ENCODE data around the gene CCDC24.

The CCDC24 gene

GRCh38 chr1:43973981-43974442 lies 17.4 kb upstream of the CCDC24 start:
- no peak for DNase-seq (ENCODE audit: low spot score)
- H3K4me1 ChIP-seq (ENCODE audit: control insufficient read depth in 2 of 2, insufficient read depth in 1 of 2, low read depth in 1 of 2, low read length in 2 of 2), result peaks cover 14 to 25% of the 10 kb centered on the region in 2 donors
- peaks cover 20% of the 10 kb centered on the region for H3K79me1 ChIP-seq (ENCODE audit: low read depth, low read length)
- no peak overlapping the region for H3K9ac ChIP-seq (ENCODE audit: low read depth, low read length, poor library complexity)
- H3K9me3 ChIP-seq (replicated peaks in 1 of 2; ENCODE audit: control insufficient read depth in 2 of 2, insufficient read depth in 1 of 2, low read depth in 1 of 2, low read length in 2 of 2), result no peaks in the 10 kb centered on the region
- WGBS, 2 donors (ENCODE audit: extremely low coverage in 2 of 2, insufficient read length in 2 of 2, insufficient replicate concordance in 1 of 2), result no CpG with 5 or more reads among the region's 9 CpGs
- peaks cover 21 to 48% of the 10 kb centered on the region in 2 donors for H3K36me3 ChIP-seq (replicated peaks in 1 of 2; ENCODE audit: control insufficient read depth in 2 of 2, insufficient read depth in 2 of 2, low read length in 2 of 2)
- peak overlapping the region; percentile 79 for H2BK5ac ChIP-seq (ENCODE audit: low read length)
- H4K91ac ChIP-seq (ENCODE audit: low read depth, low read length, poor library complexity), result no peak overlapping the region
- no peak overlapping the region for H2BK12ac ChIP-seq (ENCODE audit: low read length)
- H2AK5ac ChIP-seq (ENCODE audit: low read depth, low read length), result no peak overlapping the region
- no peak overlapping the region for H3K4ac ChIP-seq (ENCODE audit: low read length)
- no peak overlapping the region for H3K27ac ChIP-seq (replicated peaks; ENCODE audit: low read length)
- H3K27me3 ChIP-seq (ENCODE audit: control insufficient read depth in 3 of 3, insufficient read depth in 3 of 3, low read depth in 1 of 3, low read length in 3 of 3), result no peaks in the 10 kb centered on the region
- no peak overlapping the region for H3K14ac ChIP-seq (ENCODE audit: low read length)
- no peak overlapping the region for H2BK120ac ChIP-seq (ENCODE audit: low read depth, low read length)
- H2AFZ ChIP-seq (ENCODE audit: low read length), result peak overlapping the region; percentile 97
- H3K18ac ChIP-seq (ENCODE audit: low read length), result no peak overlapping the region
- peak overlapping the region; percentile 87 for H2BK15ac ChIP-seq (ENCODE audit: low read length)
- peak overlapping the region; percentile 90 to 98 for H3K4me3 ChIP-seq (ENCODE audit: low read length in 2 of 2)
- peak overlapping the region; percentile 98 for H3K23ac ChIP-seq (ENCODE audit: low read depth, low read length, poor library complexity)
- H4K8ac ChIP-seq (ENCODE audit: low read depth, low read length), result no peak overlapping the region
- H3K4me2 ChIP-seq (ENCODE audit: insufficient read depth, low read length, poor library complexity, severe bottlenecking), result peak overlapping the region; percentile 82

- peak within 1 kb of the TSS; percentile 97 for H3K9ac ChIP-seq (ENCODE audit: low read depth, low read length, poor library complexity)
- H2AK5ac ChIP-seq (ENCODE audit: low read depth, low read length), result no peak within 1 kb of the TSS
- no peak within 1 kb of the TSS for H3K4ac ChIP-seq (ENCODE audit: low read length)
- peak within 1 kb of the TSS; percentile 90 to 98 for H3K4me3 ChIP-seq (ENCODE audit: low read length in 2 of 2)
- peaks cover 21 to 48% of the 10 kb centered on the region in 2 donors for H3K36me3 ChIP-seq (replicated peaks in 1 of 2; ENCODE audit: control insufficient read depth in 2 of 2, insufficient read depth in 2 of 2, low read length in 2 of 2)
- H3K27me3 ChIP-seq (ENCODE audit: control insufficient read depth in 3 of 3, insufficient read depth in 3 of 3, low read depth in 1 of 3, low read length in 3 of 3), result no peaks in the 10 kb centered on the region
- WGBS, 2 donors (ENCODE audit: extremely low coverage in 2 of 2, insufficient read length in 2 of 2, insufficient replicate concordance in 1 of 2), result no CpG with 5 or more reads among the region's 93 CpGs
- H3K18ac ChIP-seq (ENCODE audit: low read length), result peak within 1 kb of the TSS; percentile 98
- peak within 1 kb of the TSS; percentile 82 for H3K4me2 ChIP-seq (ENCODE audit: insufficient read depth, low read length, poor library complexity, severe bottlenecking)
- peak within 1 kb of the TSS; percentile 69 for H2BK12ac ChIP-seq (ENCODE audit: low read length)
- peaks cover 20% of the 10 kb centered on the region for H3K79me1 ChIP-seq (ENCODE audit: low read depth, low read length)
- peak within 1 kb of the TSS; percentile 6 for H3K27ac ChIP-seq (replicated peaks; ENCODE audit: low read length)
- H2BK5ac ChIP-seq (ENCODE audit: low read length), result peak within 1 kb of the TSS; percentile 79
- peak within 1 kb of the TSS; percentile 91 for H3K14ac ChIP-seq (ENCODE audit: low read length)
- H3K4me1 ChIP-seq (ENCODE audit: control insufficient read depth in 2 of 2, insufficient read depth in 1 of 2, low read depth in 1 of 2, low read length in 2 of 2), result peaks cover 14 to 25% of the 10 kb centered on the region in 2 donors
- DNase-seq (ENCODE audit: low spot score), result peak; percentile 89
- H4K91ac ChIP-seq (ENCODE audit: low read depth, low read length, poor library complexity), result no peak within 1 kb of the TSS
- H3K23ac ChIP-seq (ENCODE audit: low read depth, low read length, poor library complexity), result peak within 1 kb of the TSS; percentile 98
- H2BK15ac ChIP-seq (ENCODE audit: low read length), result peak within 1 kb of the TSS; percentile 87
- no peaks in the 10 kb centered on the region for H3K9me3 ChIP-seq (replicated peaks in 1 of 2; ENCODE audit: control insufficient read depth in 2 of 2, insufficient read depth in 1 of 2, low read depth in 1 of 2, low read length in 2 of 2)
- peak within 1 kb of the TSS; percentile 73 for H2BK120ac ChIP-seq (ENCODE audit: low read depth, low read length)
- H4K8ac ChIP-seq (ENCODE audit: low read depth, low read length), result peak within 1 kb of the TSS; percentile 67
- peak within 1 kb of the TSS; percentile 97 for H2AFZ ChIP-seq (ENCODE audit: low read length)
Measured at GRCh38 chr1:43974443-43975248, 16.8 kb upstream of the CCDC24 start, which contains the start of gene ATP6V0B. ATP6V0B (plus strand) TSS chr1:43974960; CDS start chr1:43975041, 81 bp downstream.

- no CpG with 5 or more reads among the region's 34 CpGs for whole genome bisulfite sequencing, 2 donors (ENCODE audit: extremely low coverage in 2 of 2, insufficient read length in 2 of 2, insufficient replicate concordance in 1 of 2)
- H3K23ac ChIP-seq (ENCODE audit: low read depth, low read length, poor library complexity), result peak overlapping the region; percentile 98
- H3K36me3 ChIP-seq (replicated peaks in 1 of 2; ENCODE audit: control insufficient read depth in 2 of 2, insufficient read depth in 2 of 2, low read length in 2 of 2), result peaks cover 24 to 49% of the 10 kb centered on the region in 2 donors
- peak overlapping the region; percentile 90 to 98 for H3K4me3 ChIP-seq (ENCODE audit: low read length in 2 of 2)
- H3K4me2 ChIP-seq (ENCODE audit: insufficient read depth, low read length, poor library complexity, severe bottlenecking), result peak overlapping the region; percentile 82
- H2BK15ac ChIP-seq (ENCODE audit: low read length), result no peak overlapping the region
- peak overlapping the region; percentile 97 for H2AFZ ChIP-seq (ENCODE audit: low read length)
- H2BK5ac ChIP-seq (ENCODE audit: low read length), result peak overlapping the region; percentile 79
- H3K4me1 ChIP-seq (ENCODE audit: control insufficient read depth in 2 of 2, insufficient read depth in 1 of 2, low read depth in 1 of 2, low read length in 2 of 2), result peaks cover 16 to 29% of the 10 kb centered on the region in 2 donors
- peak overlapping the region; percentile 48 for H2BK12ac ChIP-seq (ENCODE audit: low read length)
- no peak overlapping the region for H4K8ac ChIP-seq (ENCODE audit: low read depth, low read length)
- no peak overlapping the region for H3K4ac ChIP-seq (ENCODE audit: low read length)
- H3K27ac ChIP-seq (replicated peaks; ENCODE audit: low read length), result no peak overlapping the region
- H2AK5ac ChIP-seq (ENCODE audit: low read depth, low read length), result no peak overlapping the region
- H3K27me3 ChIP-seq (ENCODE audit: control insufficient read depth in 3 of 3, insufficient read depth in 3 of 3, low read depth in 1 of 3, low read length in 3 of 3), result no peaks in the 10 kb centered on the region
- H3K9ac ChIP-seq (ENCODE audit: low read depth, low read length, poor library complexity), result peak overlapping the region; percentile 97
- H4K91ac ChIP-seq (ENCODE audit: low read depth, low read length, poor library complexity), result no peak overlapping the region
- H2BK120ac ChIP-seq (ENCODE audit: low read depth, low read length), result peak overlapping the region; percentile 73
- peaks cover 26% of the 10 kb centered on the region for H3K79me1 ChIP-seq (ENCODE audit: low read depth, low read length)
- no peak overlapping the region for H3K14ac ChIP-seq (ENCODE audit: low read length)
- peak overlapping the region; percentile 35 for H3K18ac ChIP-seq (ENCODE audit: low read length)
- H3K9me3 ChIP-seq (replicated peaks in 1 of 2; ENCODE audit: control insufficient read depth in 2 of 2, insufficient read depth in 1 of 2, low read depth in 1 of 2, low read length in 2 of 2), result no peaks in the 10 kb centered on the region
- no peak for DNase-seq (ENCODE audit: low spot score)
Measured at GRCh38 chr1:43975249-43975961, 16.0 kb upstream of the CCDC24 start.

GRCh38 chr1:43976045-43976444 lies 15.4 kb upstream of the CCDC24 start:
- no peak overlapping the region for H2AK5ac ChIP-seq (ENCODE audit: low read depth, low read length)
- WGBS, 2 donors (ENCODE audit: extremely low coverage in 2 of 2, insufficient read length in 2 of 2, insufficient replicate concordance in 1 of 2), result no CpG with 5 or more reads among the region's 4 CpGs
- H3K4me3 ChIP-seq (ENCODE audit: low read length in 2 of 2), result peak overlapping the region in 1 of 2 donors; percentile 90
- H4K91ac ChIP-seq (ENCODE audit: low read depth, low read length, poor library complexity), result no peak overlapping the region
- no peak overlapping the region for H3K14ac ChIP-seq (ENCODE audit: low read length)
- no peak overlapping the region for H2BK15ac ChIP-seq (ENCODE audit: low read length)
- no peak overlapping the region for H2BK5ac ChIP-seq (ENCODE audit: low read length)
- no peak overlapping the region for H2AFZ ChIP-seq (ENCODE audit: low read length)
- peaks cover 24 to 55% of the 10 kb centered on the region in 2 donors for H3K36me3 ChIP-seq (replicated peaks in 1 of 2; ENCODE audit: control insufficient read depth in 2 of 2, insufficient read depth in 2 of 2, low read length in 2 of 2)
- no peak overlapping the region for H3K4ac ChIP-seq (ENCODE audit: low read length)
- peaks cover 32% of the 10 kb centered on the region for H3K79me1 ChIP-seq (ENCODE audit: low read depth, low read length)
- peaks cover 19 to 27% of the 10 kb centered on the region in 2 donors for H3K4me1 ChIP-seq (ENCODE audit: control insufficient read depth in 2 of 2, insufficient read depth in 1 of 2, low read depth in 1 of 2, low read length in 2 of 2)
- H3K9me3 ChIP-seq (replicated peaks in 1 of 2; ENCODE audit: control insufficient read depth in 2 of 2, insufficient read depth in 1 of 2, low read depth in 1 of 2, low read length in 2 of 2), result no peaks in the 10 kb centered on the region
- H4K8ac ChIP-seq (ENCODE audit: low read depth, low read length), result no peak overlapping the region
- DNase-seq (ENCODE audit: low spot score), result no peak
- H2BK12ac ChIP-seq (ENCODE audit: low read length), result no peak overlapping the region
- H3K27me3 ChIP-seq (ENCODE audit: control insufficient read depth in 3 of 3, insufficient read depth in 3 of 3, low read depth in 1 of 3, low read length in 3 of 3), result no peaks in the 10 kb centered on the region
- H3K18ac ChIP-seq (ENCODE audit: low read length), result no peak overlapping the region
- no peak overlapping the region for H2BK120ac ChIP-seq (ENCODE audit: low read depth, low read length)
- H3K27ac ChIP-seq (replicated peaks; ENCODE audit: low read length), result no peak overlapping the region
- H3K9ac ChIP-seq (ENCODE audit: low read depth, low read length, poor library complexity), result no peak overlapping the region
- no peak overlapping the region for H3K4me2 ChIP-seq (ENCODE audit: insufficient read depth, low read length, poor library complexity, severe bottlenecking)
- no peak overlapping the region for H3K23ac ChIP-seq (ENCODE audit: low read depth, low read length, poor library complexity)

All from neuronal stem cell (in vitro differentiated cells).